ENCODE data around the gene ABI1.

Gene ABI1

GRCh38 chr10:26854524-26854923 is 6.2 kb downstream of the ABI1 start:
- DNase-seq (ENCODE audit: low spot score): no peak

- no peak for DNase-seq (ENCODE audit: low spot score)
These were observed 16.3 kb downstream of the ABI1 start for GRCh38 chr10:26844396-26844975.

DNA sequence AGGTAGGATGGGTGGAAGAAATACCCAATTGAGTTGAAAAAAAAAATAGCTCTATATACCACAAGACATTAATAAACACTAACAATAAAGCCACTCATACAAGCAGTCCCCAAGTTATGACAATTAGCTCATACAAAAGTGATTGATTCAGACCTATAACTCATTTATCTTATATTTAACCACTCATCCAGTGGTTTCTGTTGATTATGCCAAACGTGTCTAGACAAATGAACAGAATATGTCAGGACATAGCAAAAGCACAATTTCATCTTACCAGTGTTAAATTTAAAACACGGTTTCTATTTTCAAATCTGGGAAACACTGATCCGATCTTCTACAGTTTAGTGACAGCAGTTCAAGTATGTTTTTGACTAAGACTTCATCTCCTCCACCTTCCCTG is 17.0 kb downstream of the ABI1 start:
- DNase-seq (ENCODE audit: low spot score): no peak

GRCh38 chr10:26841733-26842317 is 18.9 kb downstream of the ABI1 start:
- no peak for DNase-seq (ENCODE audit: low spot score)

GRCh38 chr10:26840938-26841732 is 19.6 kb downstream of the ABI1 start:
- no peak for DNase-seq (ENCODE audit: low spot score)

DNA sequence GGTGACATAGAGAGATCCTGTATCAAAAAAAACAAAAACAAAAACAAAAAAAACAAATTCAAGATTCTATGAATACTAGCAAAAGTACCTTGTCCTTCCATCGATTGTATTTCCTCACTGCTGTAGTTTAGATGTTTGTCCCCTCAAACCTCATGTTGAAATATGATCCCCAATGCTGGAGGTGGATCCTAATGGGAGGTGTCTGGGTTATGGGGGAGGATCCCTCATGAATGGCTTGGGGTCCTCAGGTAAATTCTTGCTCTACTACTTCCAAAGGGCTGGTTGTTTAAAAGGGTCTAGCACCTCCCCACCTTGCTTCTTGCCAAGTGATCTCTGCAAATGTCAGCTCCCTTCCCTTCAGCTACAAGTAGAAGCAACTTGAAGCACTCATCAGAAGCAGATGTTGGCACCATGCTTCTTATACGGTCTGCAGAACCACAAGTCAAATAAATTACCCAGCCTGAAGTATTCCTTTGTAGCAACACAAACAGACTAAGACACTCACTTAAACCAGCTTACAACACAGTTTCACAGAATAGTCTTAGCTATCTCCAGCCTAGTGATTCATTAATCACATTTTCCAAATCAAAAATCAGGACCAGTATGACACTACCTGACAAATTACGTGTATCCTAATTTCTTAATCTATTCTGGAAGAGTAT is 20.7 kb downstream of the ABI1 start:
- no peak for DNase-seq (ENCODE audit: low spot score)

- DNase-seq (ENCODE audit: low spot score): no peak
These were observed 23.6 kb downstream of the ABI1 start for GRCh38 chr10:26837139-26837538.

DNA sequence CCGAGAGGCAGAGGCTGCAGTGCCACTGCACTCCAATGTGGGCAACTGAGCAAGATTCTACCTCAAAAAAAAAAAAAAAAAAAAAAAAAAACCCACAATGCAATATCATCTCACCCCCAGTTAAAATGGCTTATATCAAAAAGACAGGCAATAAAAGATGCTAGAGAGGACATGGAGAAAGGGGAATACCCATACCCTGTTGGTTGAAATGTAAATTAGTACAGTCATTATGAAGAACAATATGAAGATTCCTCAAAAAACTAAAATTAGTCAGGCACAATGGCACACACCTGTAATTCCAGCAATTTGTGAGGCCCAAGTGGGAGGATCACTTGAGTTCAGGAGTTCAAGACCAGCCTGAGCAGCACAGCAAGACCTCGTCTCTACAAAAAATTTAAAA is 25.7 kb downstream of the ABI1 start:
- no peak for DNase-seq (ENCODE audit: low spot score)

GRCh38 chr10:26832960-26833359 is 27.8 kb downstream of the ABI1 start:
- no peak for DNase-seq (ENCODE audit: low spot score)

DNA sequence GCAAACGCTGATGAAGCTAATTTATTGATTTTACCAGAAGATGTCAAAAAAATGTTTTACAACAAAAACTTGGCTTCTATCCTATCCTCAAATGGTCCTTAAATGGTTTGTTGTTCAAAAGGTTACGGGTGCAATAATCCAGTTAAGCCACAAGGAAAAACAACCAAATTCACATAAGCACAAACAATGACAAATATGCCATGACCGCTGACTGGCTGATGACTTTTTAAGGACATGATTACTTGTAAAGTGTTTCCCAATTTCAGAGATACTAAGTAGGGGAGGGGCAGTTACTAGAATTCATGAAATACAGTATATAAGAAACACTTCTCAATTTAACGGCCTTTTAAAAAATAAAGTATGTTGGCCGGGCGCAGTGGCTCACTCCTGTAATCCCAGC is 28.8 kb downstream of the ABI1 start:
- no peak for DNase-seq (ENCODE audit: low spot score)

DNA sequence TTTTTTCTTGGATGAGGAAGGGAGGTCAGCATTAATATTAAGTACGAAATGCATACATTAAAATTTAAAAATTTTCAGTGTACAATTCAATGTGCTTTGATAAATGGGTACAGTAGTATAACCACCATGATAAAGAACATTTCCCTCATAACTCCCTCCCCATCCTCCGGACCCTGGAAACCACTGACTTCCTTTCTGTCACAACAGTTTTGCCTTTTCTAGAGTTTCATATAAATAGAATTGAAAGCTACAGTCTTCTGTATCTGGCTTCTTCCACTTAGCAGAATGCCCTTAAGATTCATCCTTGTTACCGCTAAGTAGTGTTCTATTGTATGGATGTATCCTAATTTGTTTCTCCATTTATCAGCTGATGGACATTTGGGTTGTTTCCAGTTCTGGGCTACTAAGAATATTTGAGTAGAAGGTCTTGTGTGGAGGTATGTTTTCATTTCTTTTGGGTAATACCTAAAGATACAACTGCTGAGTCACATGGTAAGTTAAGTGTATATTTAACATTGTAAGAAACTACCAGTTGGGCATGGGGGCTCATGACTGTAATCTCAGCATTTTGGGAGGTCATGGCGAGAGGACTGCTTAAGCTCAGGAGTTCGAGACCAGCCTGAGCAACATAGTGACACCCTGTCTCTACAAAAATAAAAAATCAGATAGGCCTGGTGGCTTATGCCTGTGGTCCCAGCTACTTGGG is 30.8 kb downstream of the ABI1 start:
- no peak for DNase-seq (ENCODE audit: low spot score)

- no peak for DNase-seq (ENCODE audit: low spot score)
These were observed 36.6 kb downstream of the ABI1 start for GRCh38 chr10:26824015-26824690.

DNA sequence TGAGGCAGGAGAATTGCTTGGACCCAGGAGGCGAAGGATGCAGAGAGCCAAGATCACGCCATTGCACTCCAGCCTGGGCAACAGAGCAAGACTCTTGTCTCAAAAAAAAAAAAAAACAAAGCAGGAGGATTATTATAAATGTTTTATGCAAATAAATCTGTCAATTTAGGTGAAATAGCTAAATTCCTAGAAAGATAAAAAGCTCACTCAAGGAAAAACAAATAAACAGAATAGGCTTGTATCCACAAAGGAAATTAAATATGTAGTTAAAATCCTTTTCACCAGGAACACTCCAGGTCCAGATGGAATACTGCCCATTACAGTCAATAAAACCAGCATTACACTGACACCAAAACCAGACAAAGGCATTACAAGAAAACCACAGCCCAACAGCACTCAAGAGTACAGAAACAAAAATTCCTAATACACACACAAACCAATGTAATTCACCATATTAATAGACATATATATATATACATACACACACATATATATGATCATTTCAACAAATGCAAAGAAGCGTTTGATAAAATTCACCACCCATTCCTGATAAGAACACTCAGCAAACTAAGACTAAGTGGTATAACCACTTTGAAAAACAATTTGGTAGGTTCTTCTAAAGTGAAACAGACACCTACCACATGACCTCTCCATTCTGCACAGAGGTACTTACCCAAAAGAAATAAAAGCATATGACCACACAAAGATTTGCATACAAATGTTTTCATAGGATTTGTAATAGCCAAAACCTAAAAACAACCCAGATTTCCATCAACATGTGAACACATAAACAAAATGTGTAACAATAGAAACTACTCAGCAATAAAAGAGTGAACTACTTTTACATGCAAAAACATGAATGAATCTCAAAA is 38.8 kb downstream of the ABI1 start:
- no peak for DNase-seq (ENCODE audit: low spot score)

GRCh38 chr10:26815500-26815899 is 45.3 kb downstream of the ABI1 start:
- DNase-seq (ENCODE audit: low spot score): no peak

- DNase-seq (ENCODE audit: low spot score): no peak
These were observed 50.2 kb downstream of the ABI1 start for GRCh38 chr10:26810435-26811026.

DNA sequence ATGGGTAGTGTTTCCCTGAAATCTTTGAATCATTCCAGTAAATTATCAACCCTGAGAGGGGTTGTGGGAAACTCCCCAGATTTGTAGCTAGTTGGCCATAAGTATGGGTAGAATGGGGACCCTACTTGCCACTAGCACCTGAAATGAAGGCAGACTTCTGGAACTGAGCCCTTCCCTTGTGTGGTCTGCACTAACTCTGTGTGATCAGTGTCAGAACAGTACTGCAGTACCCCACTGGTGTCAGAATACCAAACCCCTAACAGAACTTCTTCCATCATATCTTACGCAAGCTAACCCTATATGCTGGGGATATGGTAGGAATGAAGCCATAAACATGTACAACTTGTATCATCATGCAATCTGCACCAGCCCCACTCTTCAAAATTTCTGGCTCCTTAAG is 50.8 kb downstream of the ABI1 start:
- no peak for DNase-seq (ENCODE audit: low spot score)

GRCh38 chr10:26807532-26807931 is 53.2 kb downstream of the ABI1 start:
- no peak for DNase-seq (ENCODE audit: low spot score)

DNA sequence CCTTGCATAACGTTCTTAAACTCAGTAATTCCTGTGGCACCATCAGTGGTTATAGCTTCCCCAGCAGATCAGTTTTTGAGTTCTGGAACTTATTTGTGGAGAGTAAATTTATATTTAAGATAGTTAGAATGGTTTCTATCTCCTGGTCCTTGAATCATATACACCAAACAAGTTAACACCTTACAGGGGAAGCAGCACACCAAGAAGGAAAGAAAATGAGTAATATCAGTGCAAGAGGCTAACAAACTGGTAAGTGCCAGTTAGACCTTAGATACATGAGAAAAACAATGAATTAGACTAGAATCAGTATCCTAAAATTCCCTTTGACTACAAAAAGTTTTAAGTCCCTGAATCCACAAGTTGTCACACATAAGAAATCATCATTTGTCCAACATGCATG is 54.2 kb downstream of the ABI1 start:
- DNase-seq (ENCODE audit: low spot score): no peak

DNA sequence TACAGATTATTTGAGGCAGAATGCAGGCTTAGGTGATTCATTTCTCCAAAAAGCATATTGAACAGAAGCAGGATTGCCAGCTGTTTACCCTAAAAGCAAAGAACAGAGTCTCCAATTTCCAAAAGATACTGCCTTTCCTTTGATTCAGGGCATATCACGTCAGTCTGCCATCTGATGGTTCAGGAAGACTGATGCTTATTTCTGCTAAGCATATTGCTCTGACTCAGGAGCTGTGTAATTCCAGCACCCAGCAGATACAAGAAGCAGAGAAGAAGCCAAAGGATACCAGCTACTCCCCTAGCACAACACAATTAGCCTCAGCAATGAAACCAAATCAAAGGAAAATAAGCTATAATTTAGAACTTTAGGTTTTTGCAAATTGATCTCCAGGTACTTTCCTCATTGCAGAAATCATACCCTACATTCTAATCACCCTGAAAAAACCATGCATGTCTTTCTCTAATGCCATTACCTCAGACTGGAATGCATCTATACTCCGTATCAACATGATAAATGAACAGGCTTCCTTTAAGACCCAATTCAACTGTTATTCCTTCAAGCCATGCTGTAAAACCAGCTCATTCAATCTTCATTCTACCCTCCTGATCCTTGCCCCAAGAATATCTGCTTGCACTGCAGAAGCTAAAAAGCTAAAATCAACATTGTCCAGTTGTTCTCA is 55.1 kb downstream of the ABI1 start:
- DNase-seq (ENCODE audit: low spot score): no peak

Measured in HuH-7.5 (cell line).